Keratinocyte (primary cell): Measurements from ENCODE around the gene SRRT.

ENCODE experiments used
- EZH2 ChIP-seq: IDR thresholded peaks from one replicate; pipeline ENCODE4 v1.6.1; 2012; ENCODE audit warnings: inconsistent platforms, mild to moderate bottlenecking, low read length, moderate library complexity
- TF ChIP-seq, protein P1 (sequence below), 3 experiments: IDR thresholded peaks in 1 of 3; conservative IDR thresholded peaks in 1 of 3; optimal IDR thresholded peaks in 1 of 3; 2 replicates in 2 of 3; 3 replicates in 1 of 3; pipeline versions ENCODE3 to v1.5.1; 2011; ENCODE audit warnings: low read length in 3 of 3, mild to moderate bottlenecking in 3 of 3, moderate library complexity in 2 of 3, control low read depth in 1 of 3, inconsistent platforms in 1 of 3; ENCODE audit not compliant: insufficient read depth in 2 of 3; ENCODE audit errors: extremely low read depth in 1 of 3

- TF ChIP-seq, protein P1, sequence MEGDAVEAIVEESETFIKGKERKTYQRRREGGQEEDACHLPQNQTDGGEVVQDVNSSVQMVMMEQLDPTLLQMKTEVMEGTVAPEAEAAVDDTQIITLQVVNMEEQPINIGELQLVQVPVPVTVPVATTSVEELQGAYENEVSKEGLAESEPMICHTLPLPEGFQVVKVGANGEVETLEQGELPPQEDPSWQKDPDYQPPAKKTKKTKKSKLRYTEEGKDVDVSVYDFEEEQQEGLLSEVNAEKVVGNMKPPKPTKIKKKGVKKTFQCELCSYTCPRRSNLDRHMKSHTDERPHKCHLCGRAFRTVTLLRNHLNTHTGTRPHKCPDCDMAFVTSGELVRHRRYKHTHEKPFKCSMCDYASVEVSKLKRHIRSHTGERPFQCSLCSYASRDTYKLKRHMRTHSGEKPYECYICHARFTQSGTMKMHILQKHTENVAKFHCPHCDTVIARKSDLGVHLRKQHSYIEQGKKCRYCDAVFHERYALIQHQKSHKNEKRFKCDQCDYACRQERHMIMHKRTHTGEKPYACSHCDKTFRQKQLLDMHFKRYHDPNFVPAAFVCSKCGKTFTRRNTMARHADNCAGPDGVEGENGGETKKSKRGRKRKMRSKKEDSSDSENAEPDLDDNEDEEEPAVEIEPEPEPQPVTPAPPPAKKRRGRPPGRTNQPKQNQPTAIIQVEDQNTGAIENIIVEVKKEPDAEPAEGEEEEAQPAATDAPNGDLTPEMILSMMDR (optimal IDR thresholded peaks at IDR 0.05 in 1 of 3, IDR thresholded peaks at IDR 0.05 in 1 of 3, conservative IDR thresholded peaks at IDR 0.05 in 1 of 3; ENCODE audit: extremely low read depth in 1 of 3, insufficient read depth in 2 of 3, low read length in 3 of 3): no peak
- TF ChIP-seq EZH2: no peak
These were observed 46.1 kb downstream of the SRRT start for GRCh38 chr7:100921039-100921438.
